ENCODE data around the gene MORN1. TPM values are rescaled to one million over a fixed set of nuclear protein-coding genes. Genes with fewer than 3 reads are reported as not detected.

Gene MORN1
- total and polyA plus RNA-seq, 9 of the 15 experiments (the other 6 are each of a cell fraction or from before 2014, with no cell fraction given), result 0.24 to 9.3 (median 4.2) TPM

GRCh38 chr1:2282556-2283270 lies 108.6 kb downstream of the MORN1 start:
- Histone ChIP-seq H3K36me3 (ENCODE audit: control insufficient read depth, insufficient read depth, low read length) (peaks cover 7% of the 10 kb centered on the region; the same call in 2 of the 3 replicates), H3K27ac (ENCODE audit: extremely low read depth, low read depth, low read length) (no peak overlapping the region), H3K9me1 (ENCODE audit: control insufficient read depth, insufficient read depth, low read length) (peaks cover 9% of the 10 kb centered on the region), H3K4me2 (ENCODE audit: insufficient read depth, low read length) (no peak overlapping the region), H3K4me3 (no peak overlapping the region), H3K27me3 (ENCODE audit: control insufficient read depth in 2 of 2, insufficient read depth in 2 of 2, low read length in 2 of 2) (no peaks in the 10 kb centered on the region), H2AFZ (ENCODE audit: low read depth, low read length) (no peak overlapping the region), H3K79me2 (ENCODE audit: control insufficient read depth, insufficient read depth, low read length) (peaks cover 61% of the 10 kb centered on the region), H3K9me3 (replicated peaks; ENCODE audit: control insufficient read depth, insufficient read depth, low read depth, low read length) (peaks cover 2% of the 10 kb centered on the region), H4K20me1 (replicated peaks; ENCODE audit: control insufficient read depth, insufficient read depth, low read length) (peaks cover 15% of the 10 kb centered on the region; the same call in 1 of the 2 replicates), H3K9ac (ENCODE audit: insufficient read depth in 1 of 2, low read depth in 2 of 2, low read length in 2 of 2) (peak overlapping the region in 1 of 2 experiments; percentile 35; a peak in 1 of 4 replicates), H3K4me1 (replicated peaks in 1 of 2; ENCODE audit: control insufficient read depth in 2 of 2, insufficient read depth in 2 of 2, low read length in 2 of 2) (peaks cover 6 to 54% of the 10 kb centered on the region in 2 experiments; a peak in 4 of 5 replicates)
- no peak for ATAC-seq
- no TSS peak for BruUV-seq (replicated peaks)
- TF ChIP-seq ZBTB5 (IDR thresholded peaks at IDR 0.05) (no peak), POLR2G (IDR thresholded peaks at IDR 0.05; ENCODE audit: low read depth, low read length) (peak; percentile 40; the same call in 1 of the 2 replicates), ZBTB33 (CRISPR knock-in tag; IDR thresholded peaks at IDR 0.05) (peak; percentile 41; the same call in 1 of the 2 replicates), MLX (CRISPR knock-in tag; conservative IDR thresholded peaks at IDR 0.05) (no peak)
- in situ Hi-C loops (cut with MboI) (no loop called here), intact Hi-C loops (cut with micrococcal nuclease) (no loop called here)
- no peak for FAIRE-seq
- POLR2A ChIA-PET, result no interaction called here
- CTCF ChIA-PET (ENCODE audit: low intra/inter-chr PET ratio), result no interaction called here
- no peak for DNase-seq (ENCODE audit: extremely low read depth in 1 of 4, low spot score in 3 of 4)
- WGBS (ENCODE audit: insufficient coverage, low coverage, missing lambda C conversion rate), result 94% methylated on average over 28 of the region's 29 CpGs

Data from K562 (cell line).